ENCODE data around the gene PRKAG2.

PRKAG2 gene

GRCh38 chr7:151873402-151873965 is 3.4 kb downstream of the PRKAG2 start:
- Histone ChIP-seq H3K27ac (replicated peaks; ENCODE audit: low read length) (no peak overlapping the region), H2BK120ac (ENCODE audit: low read depth, low read length) (no peak overlapping the region), H3K79me1 (ENCODE audit: low read depth, low read length) (no peaks in the 10 kb centered on the region), H2AK5ac (ENCODE audit: low read depth, low read length) (peak overlapping the region; percentile 20), H3K9me3 (replicated peaks in 1 of 2; ENCODE audit: control insufficient read depth in 2 of 2, insufficient read depth in 1 of 2, low read depth in 1 of 2, low read length in 2 of 2) (no peaks in the 10 kb centered on the region), H2BK15ac (ENCODE audit: low read length) (no peak overlapping the region), H3K4ac (ENCODE audit: low read length) (no peak overlapping the region), H3K27me3 (ENCODE audit: control insufficient read depth in 3 of 3, insufficient read depth in 3 of 3, low read depth in 1 of 3, low read length in 3 of 3) (peaks cover 0 to 55% (median 17%) of the 10 kb centered on the region in 3 experiments), H2BK5ac (ENCODE audit: low read length) (no peak overlapping the region), H3K14ac (ENCODE audit: low read length) (no peak overlapping the region), H3K4me1 (ENCODE audit: control insufficient read depth in 2 of 2, insufficient read depth in 1 of 2, low read depth in 1 of 2, low read length in 2 of 2) (peaks cover 5 to 9% of the 10 kb centered on the region in 2 donors), H3K36me3 (replicated peaks in 1 of 2; ENCODE audit: control insufficient read depth in 2 of 2, insufficient read depth in 2 of 2, low read length in 2 of 2) (no peaks in the 10 kb centered on the region), H3K4me3 (ENCODE audit: low read length in 2 of 2) (peak overlapping the region in 1 of 2 donors; percentile 44), H4K8ac (ENCODE audit: low read depth, low read length) (no peak overlapping the region), H3K9ac (ENCODE audit: low read depth, low read length, poor library complexity) (no peak overlapping the region), H2AFZ (ENCODE audit: low read length) (no peak overlapping the region), H3K4me2 (ENCODE audit: insufficient read depth, low read length, poor library complexity, severe bottlenecking) (no peak overlapping the region), H4K91ac (ENCODE audit: low read depth, low read length, poor library complexity) (no peak overlapping the region), H3K23ac (ENCODE audit: low read depth, low read length, poor library complexity) (no peak overlapping the region), H3K18ac (ENCODE audit: low read length) (no peak overlapping the region), H2BK12ac (ENCODE audit: low read length) (no peak overlapping the region)
- WGBS, 2 donors (ENCODE audit: extremely low coverage in 2 of 2, insufficient read length in 2 of 2, insufficient replicate concordance in 1 of 2) = no CpG with 5 or more reads among the region's 11 CpGs
- DNase-seq (ENCODE audit: low spot score) = no peak

GRCh38 chr7:151872531-151873401 is 4.1 kb downstream of the PRKAG2 start:
- Histone ChIP-seq H3K27ac (replicated peaks; ENCODE audit: low read length) (no peak overlapping the region), H2BK12ac (ENCODE audit: low read length) (no peak overlapping the region), H3K9me3 (replicated peaks in 1 of 2; ENCODE audit: control insufficient read depth in 2 of 2, insufficient read depth in 1 of 2, low read depth in 1 of 2, low read length in 2 of 2) (no peaks in the 10 kb centered on the region), H2AK5ac (ENCODE audit: low read depth, low read length) (peak overlapping the region; percentile 44), H4K91ac (ENCODE audit: low read depth, low read length, poor library complexity) (no peak overlapping the region), H4K8ac (ENCODE audit: low read depth, low read length) (no peak overlapping the region), H3K36me3 (replicated peaks in 1 of 2; ENCODE audit: control insufficient read depth in 2 of 2, insufficient read depth in 2 of 2, low read length in 2 of 2) (no peaks in the 10 kb centered on the region), H3K18ac (ENCODE audit: low read length) (no peak overlapping the region), H3K9ac (ENCODE audit: low read depth, low read length, poor library complexity) (no peak overlapping the region), H3K23ac (ENCODE audit: low read depth, low read length, poor library complexity) (no peak overlapping the region), H2BK120ac (ENCODE audit: low read depth, low read length) (no peak overlapping the region), H3K4me2 (ENCODE audit: insufficient read depth, low read length, poor library complexity, severe bottlenecking) (no peak overlapping the region), H2BK5ac (ENCODE audit: low read length) (no peak overlapping the region), H3K4ac (ENCODE audit: low read length) (no peak overlapping the region), H3K14ac (ENCODE audit: low read length) (no peak overlapping the region), H3K4me3 (ENCODE audit: low read length in 2 of 2) (no peak overlapping the region), H3K27me3 (ENCODE audit: control insufficient read depth in 3 of 3, insufficient read depth in 3 of 3, low read depth in 1 of 3, low read length in 3 of 3) (peaks cover 0 to 48% (median 10%) of the 10 kb centered on the region in 3 experiments), H2BK15ac (ENCODE audit: low read length) (no peak overlapping the region), H3K4me1 (ENCODE audit: control insufficient read depth in 2 of 2, insufficient read depth in 1 of 2, low read depth in 1 of 2, low read length in 2 of 2) (peaks cover 2 to 9% of the 10 kb centered on the region in 2 donors), H2AFZ (ENCODE audit: low read length) (no peak overlapping the region), H3K79me1 (ENCODE audit: low read depth, low read length) (no peaks in the 10 kb centered on the region)
- DNase-seq (ENCODE audit: low spot score) = no peak
- WGBS, 2 donors (ENCODE audit: extremely low coverage in 2 of 2, insufficient read length in 2 of 2, insufficient replicate concordance in 1 of 2) = no CpG with 5 or more reads among the region's 16 CpGs

GRCh38 chr7:151871904-151872303 is 5.0 kb downstream of the PRKAG2 start:
- Histone ChIP-seq H3K79me1 (ENCODE audit: low read depth, low read length) (no peaks in the 10 kb centered on the region), H3K4ac (ENCODE audit: low read length) (no peak overlapping the region), H3K23ac (ENCODE audit: low read depth, low read length, poor library complexity) (no peak overlapping the region), H3K14ac (ENCODE audit: low read length) (peak overlapping the region; percentile 11), H2BK12ac (ENCODE audit: low read length) (no peak overlapping the region), H3K18ac (ENCODE audit: low read length) (no peak overlapping the region), H2AK5ac (ENCODE audit: low read depth, low read length) (peak overlapping the region; percentile 44), H3K4me2 (ENCODE audit: insufficient read depth, low read length, poor library complexity, severe bottlenecking) (no peak overlapping the region), H3K27me3 (ENCODE audit: control insufficient read depth in 3 of 3, insufficient read depth in 3 of 3, low read depth in 1 of 3, low read length in 3 of 3) (peaks cover 0 to 46% (median 3%) of the 10 kb centered on the region in 3 experiments), H2BK5ac (ENCODE audit: low read length) (no peak overlapping the region), H4K91ac (ENCODE audit: low read depth, low read length, poor library complexity) (no peak overlapping the region), H3K36me3 (replicated peaks in 1 of 2; ENCODE audit: control insufficient read depth in 2 of 2, insufficient read depth in 2 of 2, low read length in 2 of 2) (no peaks in the 10 kb centered on the region), H3K9me3 (replicated peaks in 1 of 2; ENCODE audit: control insufficient read depth in 2 of 2, insufficient read depth in 1 of 2, low read depth in 1 of 2, low read length in 2 of 2) (no peaks in the 10 kb centered on the region), H2BK120ac (ENCODE audit: low read depth, low read length) (no peak overlapping the region), H2BK15ac (ENCODE audit: low read length) (no peak overlapping the region), H3K4me1 (ENCODE audit: control insufficient read depth in 2 of 2, insufficient read depth in 1 of 2, low read depth in 1 of 2, low read length in 2 of 2) (peaks cover 5 to 9% of the 10 kb centered on the region in 2 donors), H3K27ac (replicated peaks; ENCODE audit: low read length) (no peak overlapping the region), H3K9ac (ENCODE audit: low read depth, low read length, poor library complexity) (no peak overlapping the region), H3K4me3 (ENCODE audit: low read length in 2 of 2) (no peak overlapping the region), H4K8ac (ENCODE audit: low read depth, low read length) (no peak overlapping the region), H2AFZ (ENCODE audit: low read length) (no peak overlapping the region)
- WGBS, 2 donors (ENCODE audit: extremely low coverage in 2 of 2, insufficient read length in 2 of 2, insufficient replicate concordance in 1 of 2) = no CpG with 5 or more reads among the region's 7 CpGs
- DNase-seq (ENCODE audit: low spot score) = no peak

- no peak overlapping the region for H4K8ac ChIP-seq (ENCODE audit: low read depth, low read length)
- H2BK15ac ChIP-seq (ENCODE audit: low read length) = no peak overlapping the region
- H3K36me3 ChIP-seq (replicated peaks in 1 of 2; ENCODE audit: control insufficient read depth in 2 of 2, insufficient read depth in 2 of 2, low read length in 2 of 2) = no peaks in the 10 kb centered on the region
- no peak overlapping the region for H3K4ac ChIP-seq (ENCODE audit: low read length)
- H3K4me2 ChIP-seq (ENCODE audit: insufficient read depth, low read length, poor library complexity, severe bottlenecking) = no peak overlapping the region
- peaks cover 0 to 41% (median 0%) of the 10 kb centered on the region in 3 experiments for H3K27me3 ChIP-seq (ENCODE audit: control insufficient read depth in 3 of 3, insufficient read depth in 3 of 3, low read depth in 1 of 3, low read length in 3 of 3)
- H3K4me1 ChIP-seq (ENCODE audit: control insufficient read depth in 2 of 2, insufficient read depth in 1 of 2, low read depth in 1 of 2, low read length in 2 of 2) = peaks cover 4 to 5% of the 10 kb centered on the region in 2 donors
- H3K18ac ChIP-seq (ENCODE audit: low read length) = no peak overlapping the region
- no peak overlapping the region for H3K4me3 ChIP-seq (ENCODE audit: low read length in 2 of 2)
- no peak overlapping the region for H3K9ac ChIP-seq (ENCODE audit: low read depth, low read length, poor library complexity)
- H3K23ac ChIP-seq (ENCODE audit: low read depth, low read length, poor library complexity) = no peak overlapping the region
- H3K9me3 ChIP-seq (replicated peaks in 1 of 2; ENCODE audit: control insufficient read depth in 2 of 2, insufficient read depth in 1 of 2, low read depth in 1 of 2, low read length in 2 of 2) = no peaks in the 10 kb centered on the region
- no peak overlapping the region for H2AK5ac ChIP-seq (ENCODE audit: low read depth, low read length)
- no peak overlapping the region for H2BK5ac ChIP-seq (ENCODE audit: low read length)
- no peaks in the 10 kb centered on the region for H3K79me1 ChIP-seq (ENCODE audit: low read depth, low read length)
- no peak overlapping the region for H2AFZ ChIP-seq (ENCODE audit: low read length)
- DNase-seq (ENCODE audit: low spot score) = no peak
- H2BK120ac ChIP-seq (ENCODE audit: low read depth, low read length) = no peak overlapping the region
- WGBS, 2 donors (ENCODE audit: extremely low coverage in 2 of 2, insufficient read length in 2 of 2, insufficient replicate concordance in 1 of 2) = no CpG with 5 or more reads among the region's 13 CpGs
- no peak overlapping the region for H4K91ac ChIP-seq (ENCODE audit: low read depth, low read length, poor library complexity)
- H3K14ac ChIP-seq (ENCODE audit: low read length) = no peak overlapping the region
- no peak overlapping the region for H3K27ac ChIP-seq (replicated peaks; ENCODE audit: low read length)
- no peak overlapping the region for H2BK12ac ChIP-seq (ENCODE audit: low read length)
Observed at GRCh38 chr7:151871189-151871735, 5.7 kb downstream of the PRKAG2 start.
